ENCODE measurements around the gene SCAMP4. TPM values are rescaled to one million over a fixed set of nuclear protein-coding genes. Genes with fewer than 3 reads are reported as not detected.

SCAMP4 gene
- polyA plus RNA-seq, 5 donors: 41.9 to 92.4 (median 63.9) TPM

DNA sequence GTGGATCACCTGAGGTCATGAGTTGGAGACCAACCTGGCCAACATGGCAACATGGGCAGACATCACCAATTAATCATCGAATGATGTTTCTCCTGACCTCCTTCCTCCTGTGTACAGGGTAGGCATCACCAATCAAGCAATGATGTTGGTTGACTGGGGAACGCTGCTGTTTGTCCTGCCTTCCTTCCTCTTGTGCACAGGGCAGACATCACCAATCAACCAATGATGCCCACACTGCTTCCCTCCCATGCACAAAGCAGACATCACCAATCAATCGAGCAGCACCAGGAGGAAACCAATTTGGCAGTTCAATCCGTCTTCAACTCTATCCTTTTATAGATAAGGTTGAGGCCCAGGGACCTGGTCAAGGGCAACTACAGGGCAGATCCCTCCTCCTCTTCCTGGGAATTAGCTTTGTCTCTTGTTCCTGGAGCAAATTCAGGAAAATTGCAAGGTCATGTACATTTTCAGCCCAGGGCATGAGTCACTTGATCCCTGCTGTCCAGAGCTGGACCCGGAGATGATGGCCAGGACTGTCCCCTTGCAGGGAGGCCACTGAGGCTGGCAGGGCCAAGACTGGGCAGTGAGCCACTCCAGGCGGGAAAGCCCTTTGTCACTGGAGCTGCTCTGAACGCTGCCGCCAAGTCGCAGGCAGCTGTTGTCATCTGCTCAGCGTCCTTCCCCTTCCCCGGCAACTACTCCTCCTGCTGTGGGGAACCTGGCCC, 30.4 kb downstream of the SCAMP4 start:
- no peak for DNase-seq

DNA sequence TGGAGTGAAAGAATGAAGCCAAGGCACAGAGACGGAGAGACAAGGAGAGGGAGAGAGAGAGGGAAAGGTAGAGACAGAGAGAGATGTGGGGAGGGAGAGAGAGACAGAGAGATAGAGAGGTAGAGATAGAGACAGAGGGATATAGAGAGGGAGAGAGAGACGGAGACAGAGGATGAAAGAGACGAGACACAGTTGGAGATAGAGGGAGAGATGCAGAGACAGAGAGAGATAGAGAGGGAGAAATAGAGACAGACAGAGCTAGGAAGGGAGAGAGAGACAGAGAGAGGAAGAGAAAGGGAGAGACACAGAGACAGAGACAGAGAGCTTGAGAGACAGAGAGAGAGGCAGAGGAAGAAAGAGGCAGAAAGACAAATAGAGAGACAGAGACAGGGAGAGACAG, 31.2 kb downstream of the SCAMP4 start:
- DNase-seq: no peak

DNA sequence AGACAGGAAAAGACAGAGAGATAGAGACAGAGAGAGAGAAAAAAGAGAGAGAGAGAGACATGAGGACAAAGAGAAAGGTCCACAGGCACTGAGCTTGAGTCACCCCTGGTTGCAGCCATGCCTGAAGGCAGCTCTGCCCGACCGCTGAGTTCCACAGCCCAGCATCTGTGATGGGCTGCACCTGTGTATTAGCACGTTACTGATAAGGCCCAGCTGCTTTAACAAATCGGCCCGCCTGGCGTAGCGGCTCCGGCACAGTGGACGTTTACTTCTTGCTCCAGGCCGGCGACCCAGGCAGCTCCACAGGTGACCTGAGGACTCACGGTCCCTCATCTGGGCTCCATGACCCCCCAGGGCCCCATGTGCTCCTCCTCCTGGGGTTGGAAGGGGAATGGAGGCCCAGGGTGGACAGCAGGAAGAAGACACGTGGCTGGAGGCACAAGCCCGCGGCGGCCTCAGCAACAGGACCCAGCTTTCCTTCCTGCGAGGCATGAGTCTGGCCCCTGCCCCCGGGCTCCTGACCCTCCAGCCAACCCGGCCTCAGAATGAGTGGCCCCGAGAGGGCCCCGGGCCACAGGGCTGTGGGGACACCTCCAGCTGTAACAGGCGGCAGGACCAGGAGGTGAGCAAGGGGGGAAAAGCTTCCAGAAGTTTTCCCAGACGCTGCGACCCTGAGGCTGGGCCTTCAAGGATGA, 31.9 kb downstream of the SCAMP4 start:
- DNase-seq: no peak

DNA sequence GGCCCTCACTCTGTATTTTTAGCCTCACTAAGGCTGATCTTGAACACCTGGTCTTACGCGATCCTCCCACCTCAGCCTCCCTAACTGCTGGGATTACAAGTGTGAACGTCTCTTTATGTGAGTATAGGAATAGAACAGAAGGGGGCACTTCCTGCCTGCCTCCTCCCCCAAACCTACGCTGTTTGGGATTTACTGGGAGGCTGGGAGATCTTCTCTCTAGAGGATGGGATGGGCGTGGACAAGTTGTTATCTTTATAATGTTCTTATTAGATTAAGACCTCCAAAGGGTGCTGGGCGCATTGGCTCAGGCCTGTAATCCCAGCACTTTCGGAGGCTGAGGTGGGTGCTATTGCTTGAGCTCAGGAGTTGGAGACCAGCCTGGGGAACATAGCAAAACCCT, 32.9 kb downstream of the SCAMP4 start:
- DNase-seq: no peak

DNA sequence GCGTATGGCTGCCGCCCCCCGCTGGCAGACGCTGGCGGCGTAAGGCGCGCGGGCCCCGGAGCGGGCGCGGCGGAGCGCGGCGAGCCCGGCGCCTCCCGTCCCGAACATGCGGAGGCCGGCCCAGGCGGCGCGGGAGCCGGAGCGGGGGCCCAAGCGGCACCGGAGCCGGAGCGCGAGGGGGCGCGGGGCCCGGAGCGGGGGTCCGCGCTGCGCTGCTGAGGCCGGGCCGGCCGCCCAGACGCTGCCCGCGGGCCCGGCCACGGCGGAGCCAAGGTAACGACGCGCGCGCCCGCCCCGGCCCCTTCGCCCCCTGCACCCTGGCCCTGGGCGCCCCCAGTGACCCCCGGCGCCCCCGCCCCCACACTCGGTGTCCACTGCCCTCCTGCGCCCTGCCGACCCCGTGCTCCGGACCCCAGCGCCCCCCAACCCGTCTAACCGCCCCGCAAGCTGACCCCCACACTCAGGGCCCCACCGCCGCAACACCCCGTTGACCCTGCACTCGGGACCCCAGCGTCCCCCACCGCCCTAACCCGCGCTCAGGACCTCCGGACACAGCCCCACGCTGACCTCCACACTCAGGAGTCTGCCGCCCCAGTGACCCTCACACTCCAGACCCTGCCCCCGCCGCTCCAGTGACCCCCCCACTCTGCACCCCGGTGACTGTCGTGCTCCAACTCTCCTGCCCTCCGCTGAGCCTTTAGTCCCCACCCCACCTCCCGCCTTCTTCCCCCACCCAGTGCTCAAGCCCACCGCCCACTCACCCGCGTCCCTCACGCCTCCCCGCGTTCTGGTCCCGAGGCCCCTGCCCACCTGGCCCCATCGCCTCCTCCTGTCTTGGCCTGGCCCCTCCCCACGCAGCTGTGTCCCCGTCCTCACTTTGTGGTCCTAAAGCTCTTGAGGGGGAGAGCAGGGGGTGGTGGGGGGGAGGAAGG, 36.2 kb downstream of the SCAMP4 start, which contains the start of gene CSNK1G2:
TSS of gene CSNK1G2 (plus strand) at position 27 of the 932 bp plus-strand sequence. CDS start 28,601 bp downstream, outside the sequence.
- no peak for DNase-seq

DNA sequence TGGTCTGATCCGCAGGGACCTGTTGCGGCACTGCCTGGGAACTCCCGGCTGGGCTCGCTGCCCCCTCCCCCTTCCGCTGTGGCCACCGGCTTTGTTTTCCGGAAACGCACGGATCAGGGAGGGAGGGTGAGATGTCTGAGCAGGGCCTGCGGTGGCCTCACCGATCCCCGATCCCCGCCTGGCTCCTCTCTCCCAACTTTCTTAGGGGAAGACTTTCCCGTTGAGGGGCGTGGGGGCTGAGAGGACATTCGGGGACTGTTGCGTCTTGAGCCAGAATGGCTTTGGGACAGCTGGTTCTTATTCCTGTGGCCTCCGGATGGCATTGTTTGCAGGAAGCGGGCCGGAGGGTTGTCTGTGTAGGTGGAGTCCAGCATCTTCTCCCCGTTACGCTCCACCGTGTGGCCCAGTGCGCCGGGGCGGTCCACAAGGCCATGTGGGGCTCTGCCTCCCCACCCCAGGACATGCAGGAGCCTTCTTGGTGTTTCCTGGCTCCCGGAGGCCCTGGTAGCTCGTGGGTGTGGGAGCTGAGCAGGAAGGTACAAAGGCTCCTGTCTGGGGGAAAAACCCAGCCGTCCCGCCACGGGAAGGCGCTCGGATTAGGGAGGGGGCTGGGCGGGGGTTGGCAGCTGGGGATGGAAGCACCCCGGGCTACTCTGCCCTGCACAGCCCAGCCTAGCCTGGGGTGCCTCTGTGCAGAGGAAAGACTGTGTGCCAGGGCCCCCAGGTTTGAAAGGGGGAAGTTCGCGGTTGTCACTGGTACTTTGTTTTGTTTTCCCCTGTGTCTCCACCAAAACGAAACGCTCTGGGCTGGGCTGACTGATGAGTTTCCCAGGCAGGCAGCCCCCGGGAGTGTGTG, 37.1 kb downstream of the SCAMP4 start:
- peak; percentile 68 to 71 for DNase-seq

DNA sequence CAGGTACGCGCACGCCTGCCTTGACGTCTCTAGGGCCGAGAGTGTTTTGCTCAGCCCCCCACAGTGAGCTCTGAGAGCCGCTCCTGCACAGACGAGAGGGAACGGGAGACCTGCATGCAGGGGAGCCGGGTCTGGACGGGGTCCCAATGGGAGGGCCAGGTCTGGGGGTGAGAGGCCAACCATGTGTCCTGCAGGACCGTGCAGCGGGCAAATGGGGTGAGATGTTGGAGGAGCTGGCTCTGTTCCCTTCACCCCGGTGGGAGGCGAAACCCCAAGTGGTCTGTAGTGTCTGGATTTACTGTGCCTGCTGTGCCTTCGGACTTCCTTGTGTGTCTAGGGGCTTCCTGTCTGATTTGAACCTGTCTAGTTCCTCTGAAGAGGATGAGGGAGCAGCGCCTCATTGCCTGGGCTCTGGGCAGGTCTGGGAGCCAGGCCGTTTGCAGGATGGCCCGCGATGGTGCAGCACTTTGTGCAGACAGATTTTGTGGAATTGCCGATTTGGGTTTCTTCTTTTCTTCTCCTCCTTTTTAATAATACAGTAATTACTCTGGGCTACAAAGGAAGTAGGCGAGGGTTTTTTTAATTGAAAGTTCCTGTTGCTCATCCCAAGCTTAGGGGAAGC, 37.8 kb downstream of the SCAMP4 start:
- DNase-seq: no peak

DNA sequence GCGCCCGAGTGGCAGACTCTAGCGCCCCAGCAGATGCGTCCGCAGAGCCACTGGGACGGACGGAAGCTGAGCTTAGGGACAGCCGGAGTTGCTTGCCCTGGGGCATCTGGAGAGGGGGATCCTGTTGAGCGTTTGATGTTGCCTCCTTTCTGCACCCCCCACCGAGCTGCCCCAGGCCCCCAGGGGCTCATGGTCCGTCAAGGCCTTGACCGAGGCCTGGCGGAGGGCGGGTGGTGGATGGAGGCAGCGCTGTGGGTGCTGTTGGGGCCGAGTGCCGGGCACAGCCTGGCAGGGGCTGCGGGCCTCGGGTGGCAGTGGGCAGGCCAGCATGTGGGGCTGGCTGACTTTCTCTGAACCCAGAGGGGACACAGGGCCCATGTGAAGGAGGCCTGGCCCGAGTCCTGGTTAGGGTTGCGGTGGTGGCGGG, 38.5 kb downstream of the SCAMP4 start:
- no peak for DNase-seq

DNA sequence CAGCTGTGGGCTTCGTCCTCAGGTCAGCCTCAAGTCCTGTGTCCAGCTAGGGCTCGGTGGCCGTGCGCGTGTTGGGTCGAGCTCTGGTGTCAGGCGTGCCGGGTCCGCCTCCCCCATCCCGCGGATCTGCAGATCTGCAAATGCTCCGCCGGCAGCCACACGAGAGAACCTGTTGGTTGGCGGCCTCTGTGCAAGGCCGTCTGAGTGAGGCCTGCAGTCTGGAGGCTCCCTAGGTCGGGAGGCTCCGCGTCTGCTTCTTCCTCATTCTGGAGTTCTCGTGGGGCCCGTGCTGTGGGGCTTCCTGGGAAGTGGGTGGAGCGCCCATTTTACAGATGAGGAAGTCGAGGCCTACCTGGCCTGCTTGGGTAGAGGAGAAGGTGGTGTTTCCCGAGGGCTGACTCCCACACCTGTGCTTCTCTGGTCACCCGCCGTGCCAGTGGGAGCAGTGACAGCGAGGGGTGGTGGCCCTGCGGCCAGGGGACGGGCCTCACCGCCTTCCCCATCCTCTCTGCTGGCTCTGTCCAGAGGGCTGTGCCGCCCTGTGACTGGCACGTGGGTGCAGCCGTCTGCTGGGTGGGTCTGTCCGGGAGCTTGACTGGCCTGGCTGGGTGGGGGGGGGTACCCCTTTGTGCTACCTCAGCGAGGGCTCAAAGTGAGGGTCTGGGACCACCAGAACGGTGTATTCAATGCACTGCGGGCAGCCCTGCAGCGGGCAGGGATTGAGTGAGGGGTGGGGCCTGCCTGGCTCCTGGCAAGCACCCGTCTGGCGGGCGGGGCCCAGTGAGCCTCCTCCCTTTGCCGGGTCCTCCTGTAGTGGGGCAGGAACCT, 39.1 kb downstream of the SCAMP4 start:
- DNase-seq: no peak

DNA sequence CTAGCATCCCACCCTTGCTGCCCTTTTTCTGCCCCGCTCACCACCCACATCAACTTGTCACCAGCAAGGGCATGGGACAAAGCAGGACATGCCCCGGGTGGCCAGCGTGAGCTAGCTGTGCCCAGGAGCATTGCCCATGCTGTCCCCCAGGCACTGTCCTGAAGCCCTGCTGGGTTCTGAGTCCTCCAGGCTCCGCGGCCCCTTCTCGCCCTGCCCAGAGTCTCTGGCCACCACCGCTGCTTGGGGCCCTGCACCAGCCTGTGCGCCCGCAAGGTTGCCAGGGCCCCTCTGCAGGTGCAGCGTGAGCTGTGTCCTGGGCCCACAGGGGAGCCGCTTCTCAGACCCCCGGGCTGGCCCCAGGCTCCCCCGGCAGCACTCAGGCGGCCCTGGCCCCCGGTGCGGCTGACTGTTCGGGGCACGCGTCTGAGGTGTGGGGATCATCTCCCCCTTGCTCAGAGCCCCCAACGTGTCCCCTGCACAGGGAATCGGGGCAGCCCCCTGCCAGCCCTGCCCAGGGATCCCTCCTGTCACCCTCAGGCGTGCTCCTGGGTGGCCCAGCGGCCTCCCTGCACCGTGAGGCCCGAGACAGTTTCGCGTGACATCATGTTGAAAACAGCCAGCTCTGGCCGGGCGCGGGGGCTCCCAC, 39.8 kb downstream of the SCAMP4 start:
- no peak for DNase-seq

DNA sequence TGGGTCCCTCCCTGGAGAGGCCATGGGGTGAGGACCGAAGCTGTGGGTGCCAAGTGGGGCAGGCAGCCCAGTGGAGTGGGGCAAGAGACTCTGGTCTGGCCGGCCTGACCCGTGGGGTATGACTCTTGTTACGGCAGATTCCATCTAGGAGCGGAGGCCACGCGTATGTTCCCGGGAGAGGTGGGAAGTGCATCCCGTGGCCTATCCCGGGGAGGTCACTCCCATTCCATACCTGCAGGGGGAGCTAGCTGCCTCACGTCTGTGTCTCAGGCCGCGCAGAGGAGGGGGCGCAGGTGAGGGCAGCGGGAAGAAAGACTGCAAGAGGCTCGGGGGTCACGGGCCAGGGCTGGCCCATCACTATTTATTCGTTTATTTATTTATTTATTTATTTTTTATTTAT, 40.7 kb downstream of the SCAMP4 start:
- DNase-seq: no peak

DNA sequence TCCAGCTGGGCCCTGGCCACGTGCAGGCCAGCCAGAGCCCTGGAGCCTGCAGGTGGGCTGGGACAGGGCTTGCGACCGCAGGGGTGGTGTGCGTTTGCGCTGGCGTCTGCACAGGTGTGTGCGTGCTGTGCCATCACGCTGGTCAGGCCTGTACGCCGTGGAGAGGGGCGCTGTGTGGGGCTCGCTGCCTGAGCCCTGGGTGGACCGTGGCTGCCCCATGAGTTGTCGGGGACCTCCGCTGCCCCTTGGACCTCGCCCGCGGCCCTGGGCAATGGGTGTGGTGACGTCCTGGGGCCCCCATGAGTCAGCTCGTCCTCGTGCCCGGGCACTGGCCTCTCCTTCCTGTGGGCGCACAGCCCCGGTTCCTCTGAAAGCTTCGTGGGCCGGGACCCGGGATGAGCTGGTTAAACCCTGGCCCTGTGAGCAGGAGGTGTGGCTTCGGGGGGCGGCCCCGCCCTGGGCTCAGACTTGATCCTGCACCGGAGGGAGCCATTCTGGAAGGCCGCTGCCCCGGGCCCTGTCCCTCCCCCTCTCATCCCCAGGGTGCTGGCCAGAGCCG, 42.5 kb downstream of the SCAMP4 start:
- no peak for DNase-seq

DNA sequence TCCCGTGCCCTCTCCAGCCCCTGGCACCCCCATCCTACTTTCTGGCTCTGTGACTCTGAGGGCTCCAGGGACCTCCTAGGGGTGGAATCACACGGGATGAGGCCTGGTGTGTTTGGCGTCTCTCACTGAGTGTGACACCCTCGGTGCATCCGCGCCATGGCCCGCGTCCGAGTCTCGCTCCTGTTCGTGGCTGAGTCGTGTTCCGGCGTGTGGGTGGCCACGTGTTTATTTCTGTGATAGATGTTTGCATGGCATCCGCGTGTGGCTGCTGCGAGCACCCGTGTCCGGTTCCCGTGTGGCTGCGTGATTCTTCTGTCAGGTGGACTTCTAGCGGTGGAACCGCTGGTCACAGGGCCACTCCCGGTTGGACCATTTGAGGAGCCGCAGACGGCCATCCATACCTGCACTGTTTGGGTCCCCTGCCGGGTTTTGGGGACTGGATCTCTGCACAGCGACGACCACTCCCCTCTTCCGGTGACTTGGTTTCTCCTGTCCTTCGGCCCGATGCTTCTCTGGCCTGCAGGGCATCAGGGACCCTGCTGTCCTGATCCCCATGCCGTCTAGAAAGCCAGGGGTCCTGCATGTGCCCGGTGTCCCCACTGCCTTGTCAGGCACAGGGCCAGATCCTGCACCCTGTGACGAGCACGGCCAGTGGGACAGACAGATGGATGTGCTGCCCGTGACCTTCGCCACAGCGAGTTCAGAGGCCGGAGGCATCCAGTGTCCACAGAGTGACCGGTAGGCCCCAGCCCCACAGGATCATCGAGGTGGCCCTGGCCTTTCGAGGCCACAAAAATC, 44.3 kb downstream of the SCAMP4 start:
- no peak for DNase-seq

DNA sequence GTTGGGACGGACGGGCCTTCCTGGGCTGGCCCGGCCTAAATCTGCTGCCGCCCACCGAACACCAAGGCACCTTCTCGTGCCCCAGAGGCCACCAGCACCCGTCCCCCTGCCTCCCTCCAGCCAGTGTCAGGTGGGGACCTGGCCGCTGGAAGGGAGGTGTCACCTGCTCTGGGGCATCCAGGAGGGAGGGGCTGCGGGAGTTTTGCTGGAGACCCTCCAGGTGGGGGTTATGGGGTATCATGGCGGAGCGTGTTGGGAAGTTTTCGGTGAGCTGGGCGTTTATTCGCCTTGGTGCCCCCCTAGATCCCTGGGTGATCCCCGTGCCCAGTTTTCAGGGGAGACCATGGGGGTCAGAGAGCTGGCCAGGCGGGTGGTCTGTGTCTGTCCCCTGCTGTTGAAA, 45.4 kb downstream of the SCAMP4 start:
- DNase-seq: no peak

DNA sequence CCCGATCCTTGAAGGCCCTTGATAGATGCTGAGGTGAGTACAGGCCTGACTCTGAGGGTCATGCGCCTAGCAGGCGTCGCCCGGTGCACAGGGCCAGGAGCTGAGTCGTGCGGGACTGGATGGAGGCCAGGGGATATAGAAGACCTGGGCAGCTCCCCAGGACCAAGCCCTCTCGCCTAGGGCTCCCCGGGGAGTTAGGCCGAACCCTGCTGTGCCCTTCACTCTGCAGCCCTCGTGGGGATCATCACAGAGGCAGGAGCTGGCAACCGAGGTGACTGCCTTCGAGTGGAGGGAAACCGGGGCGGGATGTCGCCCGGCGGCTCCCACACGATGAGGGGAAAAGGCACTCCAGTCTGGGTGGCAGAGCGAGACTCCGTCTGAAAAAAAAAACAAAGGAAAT, 47.4 kb downstream of the SCAMP4 start:
- no peak for DNase-seq

DNA sequence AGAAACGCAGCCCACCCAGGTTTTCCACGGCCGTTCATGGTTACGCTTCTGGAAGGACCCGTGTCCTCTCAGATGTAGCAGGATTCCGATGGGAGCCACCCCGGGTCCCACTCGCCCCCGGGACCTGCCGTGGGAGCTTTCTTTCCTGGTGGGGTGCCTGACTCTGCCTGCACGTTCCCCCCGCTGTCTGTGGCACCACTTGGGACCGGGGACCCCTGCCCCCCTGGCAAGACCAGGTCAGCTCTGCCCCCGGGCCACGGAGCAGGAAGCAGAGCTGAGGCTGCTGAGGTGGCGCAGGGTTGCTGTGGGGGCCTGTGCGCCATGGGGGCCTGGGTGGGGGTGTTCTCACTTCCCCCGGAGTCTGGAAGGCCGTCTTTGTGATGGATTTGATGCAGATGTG, 47.8 kb downstream of the SCAMP4 start:
- DNase-seq: no peak

DNA sequence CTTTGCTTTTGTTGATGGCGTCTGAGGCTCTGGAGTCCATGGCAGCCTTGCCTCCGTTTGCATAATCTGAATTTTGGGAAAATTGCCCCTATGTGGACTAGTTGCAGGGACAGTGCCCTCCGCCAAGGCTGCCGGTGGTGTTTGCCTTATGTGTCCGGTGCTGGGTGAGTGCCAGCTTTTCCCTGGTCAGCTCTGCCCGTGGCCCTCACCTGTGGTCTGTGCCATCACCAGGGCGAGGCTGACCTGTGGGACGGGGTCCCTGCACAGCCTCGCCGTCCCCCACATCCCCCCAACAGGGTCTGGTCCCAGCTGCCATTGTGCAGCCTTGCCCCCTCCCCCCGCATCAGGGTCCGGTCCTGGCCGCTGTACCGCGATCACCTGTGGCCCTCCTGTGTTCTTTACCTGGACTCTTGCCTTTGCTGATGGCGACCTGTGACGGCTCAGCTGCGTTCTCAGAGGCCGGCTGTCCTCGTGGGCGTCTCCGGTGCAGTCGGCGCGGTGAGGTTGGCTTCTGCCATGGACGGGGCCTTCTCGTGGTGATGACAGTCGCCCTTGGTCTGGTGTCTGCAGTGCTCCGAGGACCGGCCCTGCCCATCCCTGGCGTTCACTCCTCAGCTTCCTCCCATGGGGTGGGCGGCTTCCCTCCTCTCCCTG, 48.4 kb downstream of the SCAMP4 start:
- no peak for DNase-seq

DNA sequence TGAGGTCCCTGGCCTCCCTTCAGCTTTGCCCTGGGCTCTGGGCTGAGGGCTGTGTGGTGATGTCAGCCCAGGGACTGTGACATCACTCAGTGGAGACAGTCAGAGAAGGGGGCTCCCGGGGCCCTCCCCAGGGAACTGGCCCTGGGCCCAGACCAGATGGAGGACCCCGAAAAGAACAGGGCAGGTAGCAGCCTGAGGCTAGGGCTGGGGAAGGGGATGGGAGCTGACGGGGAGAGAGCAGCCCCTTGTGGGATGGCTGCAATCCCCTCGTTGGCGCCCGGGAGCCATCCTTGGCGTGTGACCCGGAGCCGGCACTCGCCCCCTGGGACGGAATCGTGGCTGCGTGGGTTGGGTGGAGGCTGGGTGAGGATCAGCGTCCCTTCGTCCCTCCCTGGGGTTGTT, 49.3 kb downstream of the SCAMP4 start:
- DNase-seq: no peak

Measured in right lung (tissue), 5 donors.